ENCODE data around the gene ARL1. TPM values are rescaled to one million over a fixed set of nuclear protein-coding genes. Genes with fewer than 3 reads are reported as not detected.

Gene ARL1
- total RNA-seq, result 54.8 and 72.4 TPM in 2 replicates

DNA sequence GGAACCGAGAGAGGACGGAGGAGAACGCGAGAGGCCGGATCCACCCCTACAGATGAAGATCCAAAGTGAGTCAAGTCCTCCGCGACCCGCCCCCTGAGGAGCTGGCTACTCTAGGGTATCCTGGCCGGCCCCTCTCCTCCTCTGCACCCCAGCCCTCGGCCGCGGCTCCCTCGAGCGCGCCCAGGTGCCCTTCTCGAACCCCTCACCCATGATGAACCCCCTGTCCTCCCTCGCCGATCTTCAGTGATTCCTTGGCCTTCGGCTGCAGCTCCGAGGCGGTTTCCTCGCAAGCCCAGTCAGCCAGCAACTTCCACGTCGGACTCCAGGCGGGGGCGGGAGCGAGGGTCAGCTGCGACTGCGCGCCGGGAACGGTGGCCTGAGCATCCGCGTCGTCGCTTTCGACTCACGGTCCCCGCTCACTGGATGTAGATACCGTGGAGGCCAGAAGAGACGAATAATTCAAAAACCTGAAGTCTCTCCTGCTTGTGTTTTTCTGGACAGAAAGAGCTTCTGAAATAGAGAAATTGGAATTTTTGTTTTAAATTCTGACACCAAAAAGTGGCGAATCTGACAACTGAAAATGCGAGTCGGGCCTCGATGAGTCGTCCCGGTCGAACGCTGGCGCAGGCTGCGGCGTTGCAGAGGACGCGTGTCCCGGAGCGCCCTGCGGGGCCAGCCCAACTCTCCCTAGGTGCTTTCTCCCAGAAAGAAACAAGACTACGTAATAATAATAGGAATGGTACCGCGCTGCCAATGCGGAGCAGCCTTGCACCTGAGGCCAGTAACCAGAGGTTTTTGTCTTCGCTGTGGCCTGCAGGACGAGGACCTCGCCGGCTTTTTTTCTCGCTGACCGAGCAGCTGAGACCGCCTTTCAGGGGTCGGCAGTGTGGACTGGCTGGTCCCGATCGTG, at the start of gene ARL1:
TSS of gene ARL1 (minus strand) at position 337 of the 910 bp plus-strand sequence. CDS start at position 210, 127 bp downstream.

Other genes with a start within 250 kb of the ARL1 start
- gene SLC5A8, start 197.5 kb downstream of the ARL1 start, total RNA-seq, result not detected in 2 replicates
- gene UTP20, start 127.7 kb downstream of the ARL1 start, total RNA-seq, result 15.2 and 16.6 TPM in 2 replicates
- gene SPIC, start 67.6 kb upstream of the ARL1 start, total RNA-seq, result not detected in 2 replicates
- not detected in 2 replicates for gene MYBPC1, start 187.2 kb upstream of the ARL1 start, total RNA-seq

All from endothelial cell of coronary artery (primary cell).